Spinal cord (tissue), 10 donors: ENCODE results near the gene GIPC1. TPM values are rescaled to one million over a fixed set of nuclear protein-coding genes. Genes with fewer than 3 reads are reported as not detected.
"Not testable (repeated sequence)": the region's sequence is repeated elsewhere in the genome, so short reads cannot be mapped to it uniquely, and the experiment has no call there.

Experiments used
- DNase-seq, 6 donors: peaks; one replicate each; pipeline versions ENCODE4 v3.0.0 to v3.0.0-alpha.2; 2013 to 2015; ENCODE audit warnings: low spot score in 6 of 6, low read depth in 4 of 6
- H3K27ac ChIP-seq: one replicate; pipeline ENCODE4 v1.5.1; 2013; ENCODE audit warnings: low read depth, low read length, control low read depth
- H3K27me3 ChIP-seq: one replicate; pipeline ENCODE4 v1.6.1; 2013; ENCODE audit warnings: low read length; ENCODE audit not compliant: control insufficient read depth, insufficient read depth
- H3K36me3 ChIP-seq: one replicate; pipeline ENCODE4 v1.6.1; 2013; ENCODE audit warnings: low read length; ENCODE audit not compliant: control insufficient read depth, insufficient read depth
- H3K4me1 ChIP-seq: one replicate; pipeline ENCODE4 v1.6.1; 2013; ENCODE audit warnings: low read length; ENCODE audit not compliant: control insufficient read depth, insufficient read depth
- H3K4me3 ChIP-seq: one replicate; pipeline ENCODE4 v1.5.1; 2013; ENCODE audit warnings: low read depth, low read length, control low read depth
- H3K9me3 ChIP-seq: one replicate; pipeline ENCODE4 v1.6.1; 2013; ENCODE audit warnings: low read length; ENCODE audit not compliant: control insufficient read depth, insufficient read depth
- WGBS: methylation state at CpG from one replicate; pipeline ENCODE4 v1.1.5; 2013; ENCODE audit warnings: missing lambda C conversion rate; ENCODE audit not compliant: insufficient coverage; 5-methylcytosine and 5-hydroxymethylcytosine counted together
- polyA plus RNA-seq, 2 donors: library from polyadenylated mRNA; unstranded; fragments of 120-200 nt; gene quantifications; one replicate each; pipeline ENCODE4 v1.2.1, GENCODE V29; 2013; ENCODE audit not compliant: insufficient read length in 2 of 2
- total RNA-seq, 2 donors: library from RNA; depleted of rRNA in 1 of 2; stranded (reverse); fragments of 120-200 nt in 1 of 2; fragments of >200 nt in 1 of 2; gene quantifications; one replicate each; pipeline versions ENCODE4 v1.2.3 to v1.2.4, GENCODE V29; 2013 to 2014
- donor health status: healthy.

GIPC1 gene
- total and polyA plus RNA-seq, 4 donors = 58.3 to 137 (median 114) TPM

DNA sequence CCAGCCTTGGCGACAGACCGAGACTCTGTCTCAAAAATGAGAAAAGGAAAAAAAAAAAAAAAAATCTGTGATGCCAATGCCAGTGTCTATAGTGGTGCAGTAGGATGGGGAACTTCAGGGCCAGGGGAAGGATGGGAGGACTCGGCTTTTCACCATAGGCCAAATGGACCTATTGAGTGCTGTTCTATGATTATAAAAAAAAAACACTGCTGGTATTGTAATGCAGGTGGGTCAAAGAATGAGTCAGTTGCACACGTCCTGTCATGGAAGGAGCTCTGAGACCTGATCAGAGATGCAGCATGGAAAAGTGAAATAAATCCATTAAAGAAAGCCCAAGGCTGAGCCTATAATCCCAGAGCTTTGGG lies 15.3 kb upstream of the GIPC1 start:
- no peak overlapping the region for H3K4me3 ChIP-seq
- 98% methylated on average over 4 of the region's 4 CpGs for WGBS
- H3K27ac ChIP-seq = no peak overlapping the region
- H3K36me3 ChIP-seq = peaks cover 27% of the 10 kb centered on the region
- no peaks in the 10 kb centered on the region for H3K27me3 ChIP-seq
- DNase-seq = no peak
- H3K4me1 ChIP-seq = peaks cover 12% of the 10 kb centered on the region
- H3K9me3 ChIP-seq = no peaks in the 10 kb centered on the region

DNA sequence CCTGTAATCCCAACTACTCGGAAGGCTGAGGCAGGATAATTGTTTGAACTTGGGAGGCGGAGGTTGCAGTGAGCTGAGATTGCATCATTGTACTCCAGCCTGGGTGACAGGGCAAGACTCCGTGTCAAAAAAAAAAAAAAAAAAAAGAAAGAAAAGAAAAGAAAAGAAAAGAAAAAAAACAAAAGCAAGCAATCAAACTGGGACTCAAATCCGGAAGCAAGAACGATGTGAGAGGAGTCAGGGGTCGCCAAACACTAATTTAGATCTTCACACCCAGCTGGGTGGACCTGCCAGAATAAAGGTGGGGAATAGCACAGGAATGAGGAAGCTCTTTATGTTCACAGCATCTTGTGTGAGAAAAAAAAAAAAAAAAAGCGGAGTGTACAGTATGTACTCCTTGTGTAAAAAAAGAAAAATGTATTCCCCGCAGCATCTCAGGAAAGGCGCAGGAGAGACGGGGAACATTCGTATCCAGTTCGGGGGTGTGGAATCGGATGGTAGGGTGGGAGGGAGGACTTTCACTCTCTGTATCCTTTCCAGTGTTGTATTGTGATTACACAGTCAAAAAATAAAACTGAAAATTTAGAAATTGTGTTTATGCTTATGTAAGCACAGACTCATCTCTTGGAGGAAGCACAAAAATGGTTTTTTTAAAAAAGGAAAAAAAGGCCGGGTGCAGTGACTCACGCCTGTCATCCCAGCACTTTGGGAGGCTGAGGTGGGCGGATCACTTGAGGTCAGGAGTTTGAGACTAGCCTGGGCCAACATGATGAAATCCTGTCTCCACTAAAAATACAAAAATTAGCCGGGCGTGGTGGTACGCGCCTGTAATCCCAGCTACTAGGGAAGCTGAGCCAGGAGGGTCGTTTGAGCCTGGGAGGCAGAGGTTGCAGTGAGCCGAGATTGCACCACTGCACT lies 14.6 kb upstream of the GIPC1 start:
- Histone ChIP-seq H3K36me3 (peaks cover 20% of the 10 kb centered on the region), H3K9me3 (no peaks in the 10 kb centered on the region), H3K27ac (no peak overlapping the region), H3K27me3 (no peaks in the 10 kb centered on the region), H3K4me3 (no peak overlapping the region), H3K4me1 (peaks cover 6% of the 10 kb centered on the region)
- WGBS = 81% methylated on average over 13 of the region's 22 CpGs
- no peak for DNase-seq

DNA sequence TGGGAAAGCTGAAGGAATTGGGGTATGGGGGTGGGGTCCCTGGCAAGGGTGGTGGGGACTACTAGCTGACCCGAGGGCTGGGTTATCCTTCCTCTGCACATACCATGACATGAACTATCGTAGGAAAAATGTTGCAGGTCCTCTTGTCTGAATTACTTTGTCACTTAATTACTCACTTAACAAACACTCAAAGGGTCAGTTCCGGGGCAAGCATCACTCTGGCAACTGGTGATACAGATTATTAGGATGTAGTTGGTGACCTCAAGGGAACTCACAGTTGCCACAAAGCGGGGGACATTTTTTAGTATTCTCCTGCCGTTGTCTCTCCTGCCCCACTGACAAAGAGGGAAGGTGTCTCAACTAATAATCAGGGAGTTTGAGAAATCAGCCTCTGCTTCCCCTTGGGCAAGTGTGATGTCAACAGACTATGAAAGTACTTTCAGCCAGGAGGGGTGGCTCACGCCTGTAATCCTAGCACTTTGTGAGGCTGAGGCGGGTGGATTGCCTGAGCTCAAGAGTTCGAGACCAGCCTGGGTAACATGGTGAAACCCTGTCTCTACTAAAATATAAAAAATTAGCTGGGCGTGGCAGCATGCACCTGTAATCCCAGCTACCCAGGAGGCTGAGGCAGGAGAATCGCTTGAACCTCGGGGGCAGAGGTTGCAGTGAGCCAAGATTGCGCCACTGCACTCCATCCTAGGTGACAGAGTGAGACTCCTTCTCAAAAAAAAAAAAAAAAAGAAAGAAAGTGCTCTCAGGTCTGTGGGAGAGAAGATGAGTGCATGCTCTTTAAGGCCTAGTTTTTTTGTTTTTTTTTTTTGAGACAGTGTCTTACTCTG lies 12.0 kb upstream of the GIPC1 start:
- Histone ChIP-seq H3K4me1 (no peaks in the 10 kb centered on the region), H3K27ac (no peak overlapping the region), H3K36me3 (no peaks in the 10 kb centered on the region), H3K4me3 (no peak overlapping the region), H3K9me3 (no peaks in the 10 kb centered on the region), H3K27me3 (no peaks in the 10 kb centered on the region)
- no peak for DNase-seq
- 83% methylated on average over 1 of the region's 12 CpGs for WGBS

DNA sequence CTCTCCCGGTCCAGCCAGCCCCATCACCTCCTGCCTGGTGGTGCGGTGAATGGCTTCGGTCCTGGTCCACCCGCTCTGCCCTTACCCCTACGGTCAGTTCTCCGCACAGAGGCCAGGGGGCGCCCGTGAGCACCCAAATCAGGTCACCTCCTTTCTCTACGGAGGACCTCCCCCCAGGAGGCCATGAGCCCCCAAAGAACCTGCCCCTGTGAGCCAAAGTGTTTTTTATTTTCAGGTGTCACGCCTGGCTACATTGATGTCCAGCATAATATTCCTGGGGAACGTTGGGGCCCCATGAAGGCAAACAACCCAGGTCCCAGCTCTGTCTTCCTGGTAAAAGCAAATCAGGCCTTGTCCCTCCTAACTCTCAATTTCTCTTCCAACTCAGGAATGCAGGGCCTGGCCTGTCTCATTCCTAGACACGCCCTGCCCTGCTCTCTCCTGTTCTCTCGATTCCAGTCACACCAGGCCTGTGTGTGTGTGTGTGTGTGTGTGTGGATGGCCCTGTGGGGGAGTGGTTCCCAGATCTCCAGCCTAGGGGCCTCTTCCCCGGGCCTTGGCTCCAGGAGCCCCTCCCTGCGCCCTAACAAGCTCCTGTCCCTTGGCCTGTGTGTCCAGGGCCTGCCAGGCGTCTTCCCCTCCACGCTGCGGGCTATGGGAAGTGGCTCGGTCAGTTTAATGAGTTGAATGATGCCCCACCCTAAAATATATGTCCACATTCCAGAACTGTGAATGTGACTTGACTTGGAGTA lies 9.7 kb upstream of the GIPC1 start:
- 25% methylated on average over 12 of the region's 19 CpGs for WGBS
- Histone ChIP-seq H3K9me3 (no peaks in the 10 kb centered on the region), H3K4me1 (no peaks in the 10 kb centered on the region), H3K36me3 (no peaks in the 10 kb centered on the region), H3K27me3 (no peaks in the 10 kb centered on the region), H3K27ac (peak overlapping the region; percentile 53), H3K4me3 (no peak overlapping the region)
- peak in 1 of 6 donors; percentile 24 for DNase-seq

DNA sequence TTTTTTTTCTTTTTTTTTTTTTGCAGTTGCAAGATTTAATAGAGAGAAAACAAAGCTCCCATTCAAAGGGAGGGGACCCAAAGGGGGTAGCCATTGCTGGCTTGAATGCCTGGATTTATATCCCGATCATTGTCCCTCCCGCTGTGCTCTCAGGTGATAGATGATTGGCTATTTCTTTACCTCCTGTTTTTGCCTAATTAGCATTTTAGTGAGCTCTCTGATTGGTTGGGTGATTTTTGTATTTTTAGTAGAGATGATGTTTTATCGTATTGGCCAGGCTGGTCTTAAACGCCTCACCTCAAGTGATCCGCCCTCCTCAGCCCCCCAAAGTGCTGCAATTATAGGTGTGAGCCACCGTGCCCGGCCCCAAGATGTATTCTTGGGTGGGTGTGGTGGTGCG lies 8.6 kb upstream of the GIPC1 start:
- not testable (repeated sequence) for H3K27ac ChIP-seq, H3K27me3 ChIP-seq, H3K9me3 ChIP-seq, H3K4me3 ChIP-seq, H3K36me3 ChIP-seq, H3K4me1 ChIP-seq, DNase-seq
- WGBS = 95% methylated on average over 4 of the region's 8 CpGs

DNA sequence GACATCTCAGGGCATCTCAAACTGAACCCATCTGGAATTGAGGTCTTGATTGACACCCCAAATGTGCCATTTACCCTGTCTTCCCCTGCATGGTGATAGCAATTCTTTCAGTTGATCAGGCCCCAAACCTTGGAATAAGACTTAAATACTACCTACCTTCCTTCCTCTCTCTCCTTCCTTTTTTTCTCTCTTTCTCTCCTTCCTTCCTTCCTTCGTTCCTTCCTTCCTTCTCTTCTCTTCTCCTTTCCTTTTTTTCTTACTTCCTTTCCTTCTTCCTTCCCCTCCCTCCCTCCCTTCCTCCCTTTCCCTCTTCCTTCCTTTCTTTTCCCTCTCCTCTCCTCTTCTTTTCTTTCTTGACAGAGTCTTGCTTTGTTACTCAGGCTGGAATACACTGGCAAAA lies 7.4 kb upstream of the GIPC1 start:
- H3K4me3 ChIP-seq = no peak overlapping the region
- H3K27ac ChIP-seq = no peak overlapping the region
- H3K4me1 ChIP-seq = no peaks in the 10 kb centered on the region
- DNase-seq = no peak
- H3K9me3 ChIP-seq = no peaks in the 10 kb centered on the region
- no peaks in the 10 kb centered on the region for H3K27me3 ChIP-seq
- WGBS = 77% methylated on average over 1 of the region's 1 CpG
- H3K36me3 ChIP-seq = no peaks in the 10 kb centered on the region

DNA sequence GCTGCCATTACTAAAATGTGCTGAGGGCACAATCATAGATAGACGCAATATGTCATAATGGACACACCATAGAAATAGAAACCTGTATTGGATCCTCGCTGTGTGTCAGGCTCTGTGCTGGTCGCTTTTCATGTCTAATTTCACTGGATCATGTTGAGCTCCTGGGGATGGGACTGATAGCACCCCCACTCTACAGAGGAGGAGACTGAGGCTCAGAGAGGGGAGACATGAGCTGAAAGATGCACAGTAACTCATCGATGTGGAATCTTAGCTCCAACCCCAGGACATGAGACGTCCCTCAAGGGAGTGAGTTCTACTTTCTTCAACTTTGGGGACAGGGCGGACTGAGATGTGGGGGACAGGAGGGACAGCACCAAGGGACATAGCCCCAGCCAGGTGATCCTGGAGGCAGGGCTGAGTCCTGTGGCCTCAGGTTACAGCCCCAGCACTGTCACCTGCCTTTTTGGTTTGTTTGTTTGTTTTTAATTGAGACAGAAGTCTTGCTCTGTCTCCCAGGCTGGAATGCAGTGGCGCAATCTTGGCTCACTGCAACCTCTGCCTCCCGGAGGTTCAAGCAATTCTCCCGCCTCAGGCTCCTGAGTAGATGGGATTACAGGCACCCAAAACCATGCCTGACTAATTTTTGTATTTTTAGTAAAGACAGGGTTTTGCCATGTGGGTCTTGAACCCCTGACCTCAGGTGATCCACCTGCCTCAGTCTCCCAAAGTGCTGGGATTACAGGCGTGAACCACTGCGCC lies 6.6 kb upstream of the GIPC1 start:
- WGBS = 70% methylated on average over 10 of the region's 11 CpGs
- H3K36me3 ChIP-seq = no peaks in the 10 kb centered on the region
- H3K4me3 ChIP-seq = no peak overlapping the region
- no peaks in the 10 kb centered on the region for H3K27me3 ChIP-seq
- DNase-seq = no peak
- peaks cover 3% of the 10 kb centered on the region for H3K4me1 ChIP-seq
- H3K27ac ChIP-seq = no peak overlapping the region
- H3K9me3 ChIP-seq = no peaks in the 10 kb centered on the region

DNA sequence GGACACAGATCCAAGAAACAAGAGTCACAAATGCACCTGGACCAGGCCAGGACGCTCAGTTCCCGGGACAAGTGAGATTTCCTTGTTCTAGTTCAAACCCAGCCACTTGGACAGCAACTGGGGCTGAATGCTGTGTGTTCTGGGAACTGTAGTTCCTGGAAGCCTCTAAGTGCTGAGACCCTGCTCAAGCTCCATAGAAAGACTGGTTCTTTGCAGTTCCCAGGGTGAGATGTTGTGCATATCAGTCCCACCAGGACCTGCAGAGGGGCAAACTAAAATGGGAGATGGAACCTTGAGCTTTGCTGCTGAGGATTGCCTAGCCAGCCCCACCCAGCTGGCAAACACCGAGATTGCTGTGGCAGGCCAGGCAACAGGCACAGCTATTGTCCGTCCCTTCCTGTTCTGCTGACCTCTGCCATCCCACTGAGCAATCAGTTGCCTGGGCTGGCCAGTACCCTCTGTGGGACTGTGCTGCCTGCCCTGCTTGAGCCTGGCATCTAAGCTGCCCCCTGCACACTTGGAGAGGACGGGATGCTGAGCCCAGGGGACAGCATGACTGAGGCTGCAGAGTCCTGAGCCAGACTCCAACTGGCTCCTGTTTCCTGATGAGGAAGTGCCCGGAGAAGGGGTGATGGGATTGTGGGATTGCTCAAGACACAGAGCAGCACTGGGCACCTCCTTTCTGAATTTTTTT lies 1.4 kb upstream of the GIPC1 start:
- Histone ChIP-seq H3K4me1 (peaks cover 32% of the 10 kb centered on the region), H3K4me3 (peak overlapping the region; percentile 62), H3K27ac (peak overlapping the region; percentile 89), H3K27me3 (no peaks in the 10 kb centered on the region), H3K9me3 (no peaks in the 10 kb centered on the region), H3K36me3 (peaks cover 12% of the 10 kb centered on the region)
- 53% methylated on average over 6 of the region's 6 CpGs for WGBS
- peak in 2 of 6 donors; percentile 19 to 35 for DNase-seq
